Liver (tissue), 9 donors: ENCODE results near the gene RUNX1. TPM values are rescaled to one million over a fixed set of nuclear protein-coding genes. Genes with fewer than 3 reads are reported as not detected.
A peak's percentile ranks its signal among the peaks of the same experiment; 100 is the strongest.

ENCODE experiments used
- DNase-seq: peaks from one replicate; pipeline ENCODE4 v3.0.0-alpha.2; 2017; ENCODE audit warnings: low spot score
- H3K27ac ChIP-seq, 2 donors: one replicate each; pipeline ENCODE4 v1.7.0; 2013; ENCODE audit warnings: inconsistent platforms in 2 of 2, low read length in 2 of 2, control low read depth in 1 of 2, low read depth in 1 of 2, mild to moderate bottlenecking in 1 of 2
- H3K27me3 ChIP-seq, 4 donors: one replicate each; pipeline versions ENCODE4 v1.6.1 to v1.7.0; 2013; ENCODE audit warnings: low read length in 3 of 4, inconsistent platforms in 1 of 4, mild to moderate bottlenecking in 1 of 4, moderate library complexity in 1 of 4; ENCODE audit not compliant: control insufficient read depth in 4 of 4, insufficient read depth in 4 of 4
- H3K36me3 ChIP-seq, 4 donors: one replicate each; pipeline versions ENCODE4 v1.6.1 to v1.7.0; 2013; ENCODE audit warnings: low read length in 3 of 4, mild to moderate bottlenecking in 3 of 4, low read depth in 1 of 4, moderate library complexity in 1 of 4; ENCODE audit not compliant: control insufficient read depth in 4 of 4, insufficient read depth in 3 of 4
- H3K4me1 ChIP-seq, 4 donors: one replicate each; pipeline versions ENCODE4 v1.6.1 to v1.7.0; 2013; ENCODE audit warnings: low read length in 3 of 4, mild to moderate bottlenecking in 3 of 4, moderate library complexity in 1 of 4; ENCODE audit not compliant: control insufficient read depth in 4 of 4, insufficient read depth in 4 of 4
- H3K4me3 ChIP-seq, 3 donors: one replicate each; pipeline versions ENCODE4 v1.6.1 to v1.7.0; 2013; ENCODE audit warnings: low read length in 3 of 3, control low read depth in 1 of 3, low read depth in 1 of 3, mild to moderate bottlenecking in 1 of 3
- H3K9ac ChIP-seq, 2 donors: one replicate each; pipeline ENCODE4 v1.7.0; 2013; ENCODE audit warnings: low read length in 2 of 2, mild to moderate bottlenecking in 2 of 2, moderate library complexity in 2 of 2, control low read depth in 1 of 2, low read depth in 1 of 2
- H3K9me3 ChIP-seq, 4 donors: one replicate each; pipeline versions ENCODE4 v1.6.1 to v1.7.0; 2013; ENCODE audit warnings: low read length in 3 of 4; ENCODE audit not compliant: control insufficient read depth in 4 of 4
- EGR1 ChIP-seq, 2 donors: IDR thresholded peaks; 2 replicates each; pipeline ENCODE4 v1.6.1; 2016 to 2018; ENCODE audit warnings: antibody characterized with exemption in 2 of 2, low read depth in 2 of 2
- FOXA1 ChIP-seq: IDR thresholded peaks from 2 replicates; pipeline ENCODE4 v1.6.1; 2016; ENCODE audit warnings: antibody characterized with exemption
- FOXA2 ChIP-seq: IDR thresholded peaks from 2 replicates; pipeline ENCODE4 v1.6.1; 2016; ENCODE audit warnings: antibody characterized with exemption
- GABPA ChIP-seq, 2 donors: IDR thresholded peaks in 1 of 2; conservative IDR thresholded peaks in 1 of 2; 2 replicates each; pipeline ENCODE4 v1.6.1; 2016; ENCODE audit warnings: antibody characterized with exemption in 2 of 2, mild to moderate bottlenecking in 1 of 2, moderate library complexity in 1 of 2
- HNF4A ChIP-seq, 2 donors: conservative IDR thresholded peaks; 2 replicates each; pipeline ENCODE4 v1.6.1; 2016; ENCODE audit warnings: antibody characterized with exemption in 2 of 2, mild to moderate bottlenecking in 2 of 2
- HNF4G ChIP-seq: IDR thresholded peaks from 2 replicates; pipeline ENCODE4 v1.6.1; 2016; ENCODE audit warnings: antibody characterized with exemption
- JUND ChIP-seq, 2 donors: IDR thresholded peaks; 2 replicates each; pipeline ENCODE4 v1.6.1; 2016; ENCODE audit warnings: antibody characterized with exemption in 2 of 2
- NR2F2 ChIP-seq: IDR thresholded peaks from 2 replicates; pipeline ENCODE4 v1.6.1; 2016; ENCODE audit warnings: antibody characterized with exemption
- RAD21 ChIP-seq, 2 donors: IDR thresholded peaks; 2 replicates each; pipeline ENCODE4 v1.6.1; 2016; ENCODE audit warnings: antibody characterized with exemption in 2 of 2, mild to moderate bottlenecking in 2 of 2
- SP1 ChIP-seq: IDR thresholded peaks from 2 replicates; pipeline ENCODE4 v1.6.1; 2018; ENCODE audit warnings: antibody characterized with exemption, mild to moderate bottlenecking
- TAF1 ChIP-seq: conservative IDR thresholded peaks from 2 replicates; pipeline ENCODE4 v1.6.1; 2016; ENCODE audit warnings: antibody characterized with exemption, mild to moderate bottlenecking
- YY1 ChIP-seq: IDR thresholded peaks from 2 replicates; pipeline ENCODE4 v1.6.1; 2016; ENCODE audit warnings: antibody characterized with exemption, mild to moderate bottlenecking
- WGBS: extraction: QIAGEN DNeasy Blood & Tissue Kit; methylation state at CpG from one replicate; pipeline ENCODE4 v1.1.7; 2013; 5-methylcytosine and 5-hydroxymethylcytosine counted together
- polyA plus RNA-seq, 2 donors: library from polyadenylated mRNA; stranded (reverse) in 1 of 2; unstranded in 1 of 2; fragments of 200-250 nt in 1 of 2; fragments of >200 nt in 1 of 2; fragmentation: Nextera tagmentation in 1 of 2; extraction: Ambion mirVana in 1 of 2; gene quantifications; one replicate each; pipeline versions ENCODE4 v1.2.1 to v1.2.3, GENCODE V29; 2013 to 2015
- total RNA-seq, 2 donors: library from RNA; depleted of rRNA; stranded (reverse); fragments of >200 nt; gene quantifications; one replicate each; pipeline ENCODE4 v1.2.3, GENCODE V29; 2014
- TF ChIP-seq, protein P1 (sequence below): IDR thresholded peaks from 2 replicates; pipeline ENCODE4 v1.6.1; 2016; ENCODE audit warnings: antibody characterized with exemption
- TF ChIP-seq, protein P2 (sequence below): IDR thresholded peaks from 2 replicates; pipeline ENCODE4 v1.6.1; 2016; ENCODE audit warnings: antibody characterized with exemption
- TF ChIP-seq, protein P3 (sequence below): IDR thresholded peaks from 2 replicates; pipeline ENCODE4 v1.6.1; 2016; ENCODE audit warnings: antibody characterized with exemption, mild to moderate bottlenecking
- TF ChIP-seq, protein P4 (sequence below): IDR thresholded peaks from 2 replicates; pipeline ENCODE4 v1.6.1; 2016; ENCODE audit warnings: antibody characterized with exemption
- TF ChIP-seq, protein P5 (sequence below): fragments of 150-350 bp; IDR thresholded peaks from 2 replicates; pipeline ENCODE4 v1.5.1; 2017; ENCODE audit warnings: improper control_type of control experiment, low read depth, low read length; ENCODE audit not compliant: missing input control
- donor health status: healthy.
- donor health status: healthy.
- donor health status: healthy.
- donor health status: healthy.
- donor health status: healthy.

Gene RUNX1
- total and polyA plus RNA-seq, 4 donors: 0.98 to 7.2 (median 3.1) TPM

DNA sequence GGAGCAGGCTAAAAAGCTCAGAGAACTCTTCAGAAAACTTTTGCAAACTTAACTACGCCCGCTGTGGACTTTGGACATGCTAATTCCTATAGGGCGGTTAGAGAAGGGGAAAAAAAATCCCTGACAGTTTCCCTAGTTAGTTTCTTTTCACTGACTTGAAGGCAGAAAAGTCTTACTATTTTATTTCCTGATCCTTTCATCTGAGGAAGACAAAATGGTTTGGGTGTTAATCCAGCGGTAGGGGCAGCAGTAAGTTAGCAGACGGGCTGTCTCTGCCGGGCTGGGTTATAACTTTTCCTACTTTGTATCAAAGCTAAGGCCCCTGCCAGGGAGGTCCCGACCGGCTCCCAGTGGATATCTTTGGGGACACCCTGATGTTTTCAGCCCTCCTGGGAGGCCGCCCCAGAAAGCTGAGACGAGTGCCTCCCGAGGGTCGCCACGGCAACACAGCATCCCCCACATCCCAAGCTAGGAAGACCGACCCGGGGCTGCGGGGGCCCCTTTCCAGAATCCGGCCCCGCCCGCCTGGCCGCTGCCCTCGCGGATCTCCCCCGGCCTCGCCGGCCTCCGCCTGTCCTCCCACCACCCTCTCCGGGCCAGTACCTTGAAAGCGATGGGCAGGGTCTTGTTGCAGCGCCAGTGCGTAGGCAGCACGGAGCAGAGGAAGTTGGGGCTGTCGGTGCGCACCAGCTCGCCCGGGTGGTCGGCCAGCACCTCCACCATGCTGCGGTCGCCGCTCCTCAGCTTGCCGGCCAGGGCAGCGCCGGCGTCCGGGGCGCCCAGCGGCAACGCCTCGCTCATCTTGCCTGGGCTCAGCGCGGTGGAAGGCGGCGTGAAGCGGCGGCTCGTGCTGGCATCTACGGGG is 162.6 kb downstream of the RUNX1 start (continued):
- TF ChIP-seq NR2F2: no peak
- TF ChIP-seq FOXA1: no peak
- peak; percentile 27 for TF ChIP-seq SP1

DNA sequence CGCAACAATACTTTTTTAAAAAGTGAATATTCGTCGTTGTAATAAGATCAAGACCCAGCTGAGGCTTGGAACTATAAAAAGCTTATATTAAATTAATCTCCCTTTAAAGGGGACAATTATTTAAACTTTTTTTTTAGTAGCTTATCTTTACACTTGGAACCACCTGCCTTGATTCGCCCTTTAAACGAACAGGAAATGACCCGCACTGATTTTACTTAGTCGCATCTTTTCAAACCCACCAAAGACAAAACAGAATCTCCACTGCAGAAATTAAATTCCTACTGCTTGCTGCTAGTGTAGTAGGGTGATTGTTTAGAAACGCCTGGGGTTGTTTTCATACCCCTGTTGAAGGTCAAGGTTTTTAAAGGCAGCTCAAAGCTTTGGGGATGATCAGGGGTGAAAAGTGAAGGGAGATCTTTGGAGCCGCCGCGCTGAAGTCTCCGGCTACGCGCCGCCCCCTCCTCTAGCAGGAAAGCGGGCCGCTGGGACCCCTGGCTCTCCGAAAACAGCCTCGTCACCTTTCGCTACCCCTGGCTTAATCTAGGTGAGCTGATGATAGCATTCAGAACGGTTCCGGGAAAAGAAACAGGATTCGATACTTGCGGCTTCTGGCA is 163.4 kb downstream of the RUNX1 start:
- Histone ChIP-seq H3K36me3 (no peaks in the 10 kb centered on the region), H3K9ac (peak overlapping the region; percentile 62 to 84), H3K27me3 (no peaks in the 10 kb centered on the region), H3K27ac (peak overlapping the region; percentile 46 to 76), H3K9me3 (no peaks in the 10 kb centered on the region), H3K4me3 (peak overlapping the region; percentile 82 to 98 (median 83)), H3K4me1 (peaks cover 0 to 18% (median 13%) of the 10 kb centered on the region in 4 donors)
- TF ChIP-seq TAF1: no peak
- TF ChIP-seq FOXA2: no peak
- TF ChIP-seq SP1: no peak
- TF ChIP-seq, protein P1, sequence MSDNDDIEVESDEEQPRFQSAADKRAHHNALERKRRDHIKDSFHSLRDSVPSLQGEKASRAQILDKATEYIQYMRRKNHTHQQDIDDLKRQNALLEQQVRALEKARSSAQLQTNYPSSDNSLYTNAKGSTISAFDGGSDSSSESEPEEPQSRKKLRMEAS: no peak
- TF ChIP-seq, protein P2, sequence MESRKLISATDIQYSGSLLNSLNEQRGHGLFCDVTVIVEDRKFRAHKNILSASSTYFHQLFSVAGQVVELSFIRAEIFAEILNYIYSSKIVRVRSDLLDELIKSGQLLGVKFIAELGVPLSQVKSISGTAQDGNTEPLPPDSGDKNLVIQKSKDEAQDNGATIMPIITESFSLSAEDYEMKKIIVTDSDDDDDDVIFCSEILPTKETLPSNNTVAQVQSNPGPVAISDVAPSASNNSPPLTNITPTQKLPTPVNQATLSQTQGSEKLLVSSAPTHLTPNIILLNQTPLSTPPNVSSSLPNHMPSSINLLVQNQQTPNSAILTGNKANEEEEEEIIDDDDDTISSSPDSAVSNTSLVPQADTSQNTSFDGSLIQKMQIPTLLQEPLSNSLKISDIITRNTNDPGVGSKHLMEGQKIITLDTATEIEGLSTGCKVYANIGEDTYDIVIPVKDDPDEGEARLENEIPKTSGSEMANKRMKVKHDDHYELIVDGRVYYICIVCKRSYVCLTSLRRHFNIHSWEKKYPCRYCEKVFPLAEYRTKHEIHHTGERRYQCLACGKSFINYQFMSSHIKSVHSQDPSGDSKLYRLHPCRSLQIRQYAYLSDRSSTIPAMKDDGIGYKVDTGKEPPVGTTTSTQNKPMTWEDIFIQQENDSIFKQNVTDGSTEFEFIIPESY: no peak
- TF ChIP-seq RAD21 (IDR thresholded peaks at IDR 0.05): no peak
- TF ChIP-seq, protein P3, sequence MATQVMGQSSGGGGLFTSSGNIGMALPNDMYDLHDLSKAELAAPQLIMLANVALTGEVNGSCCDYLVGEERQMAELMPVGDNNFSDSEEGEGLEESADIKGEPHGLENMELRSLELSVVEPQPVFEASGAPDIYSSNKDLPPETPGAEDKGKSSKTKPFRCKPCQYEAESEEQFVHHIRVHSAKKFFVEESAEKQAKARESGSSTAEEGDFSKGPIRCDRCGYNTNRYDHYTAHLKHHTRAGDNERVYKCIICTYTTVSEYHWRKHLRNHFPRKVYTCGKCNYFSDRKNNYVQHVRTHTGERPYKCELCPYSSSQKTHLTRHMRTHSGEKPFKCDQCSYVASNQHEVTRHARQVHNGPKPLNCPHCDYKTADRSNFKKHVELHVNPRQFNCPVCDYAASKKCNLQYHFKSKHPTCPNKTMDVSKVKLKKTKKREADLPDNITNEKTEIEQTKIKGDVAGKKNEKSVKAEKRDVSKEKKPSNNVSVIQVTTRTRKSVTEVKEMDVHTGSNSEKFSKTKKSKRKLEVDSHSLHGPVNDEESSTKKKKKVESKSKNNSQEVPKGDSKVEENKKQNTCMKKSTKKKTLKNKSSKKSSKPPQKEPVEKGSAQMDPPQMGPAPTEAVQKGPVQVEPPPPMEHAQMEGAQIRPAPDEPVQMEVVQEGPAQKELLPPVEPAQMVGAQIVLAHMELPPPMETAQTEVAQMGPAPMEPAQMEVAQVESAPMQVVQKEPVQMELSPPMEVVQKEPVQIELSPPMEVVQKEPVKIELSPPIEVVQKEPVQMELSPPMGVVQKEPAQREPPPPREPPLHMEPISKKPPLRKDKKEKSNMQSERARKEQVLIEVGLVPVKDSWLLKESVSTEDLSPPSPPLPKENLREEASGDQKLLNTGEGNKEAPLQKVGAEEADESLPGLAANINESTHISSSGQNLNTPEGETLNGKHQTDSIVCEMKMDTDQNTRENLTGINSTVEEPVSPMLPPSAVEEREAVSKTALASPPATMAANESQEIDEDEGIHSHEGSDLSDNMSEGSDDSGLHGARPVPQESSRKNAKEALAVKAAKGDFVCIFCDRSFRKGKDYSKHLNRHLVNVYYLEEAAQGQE: no peak
- TF ChIP-seq YY1: no peak
- no peak for TF ChIP-seq HNF4A (conservative IDR thresholded peaks at IDR 0.05)
- no peak for TF ChIP-seq HNF4G
- no peak for TF ChIP-seq JUND (IDR thresholded peaks at IDR 0.05)
- TF ChIP-seq, protein P4, sequence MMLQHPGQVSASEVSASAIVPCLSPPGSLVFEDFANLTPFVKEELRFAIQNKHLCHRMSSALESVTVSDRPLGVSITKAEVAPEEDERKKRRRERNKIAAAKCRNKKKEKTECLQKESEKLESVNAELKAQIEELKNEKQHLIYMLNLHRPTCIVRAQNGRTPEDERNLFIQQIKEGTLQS: no peak
- TF ChIP-seq, protein P5, sequence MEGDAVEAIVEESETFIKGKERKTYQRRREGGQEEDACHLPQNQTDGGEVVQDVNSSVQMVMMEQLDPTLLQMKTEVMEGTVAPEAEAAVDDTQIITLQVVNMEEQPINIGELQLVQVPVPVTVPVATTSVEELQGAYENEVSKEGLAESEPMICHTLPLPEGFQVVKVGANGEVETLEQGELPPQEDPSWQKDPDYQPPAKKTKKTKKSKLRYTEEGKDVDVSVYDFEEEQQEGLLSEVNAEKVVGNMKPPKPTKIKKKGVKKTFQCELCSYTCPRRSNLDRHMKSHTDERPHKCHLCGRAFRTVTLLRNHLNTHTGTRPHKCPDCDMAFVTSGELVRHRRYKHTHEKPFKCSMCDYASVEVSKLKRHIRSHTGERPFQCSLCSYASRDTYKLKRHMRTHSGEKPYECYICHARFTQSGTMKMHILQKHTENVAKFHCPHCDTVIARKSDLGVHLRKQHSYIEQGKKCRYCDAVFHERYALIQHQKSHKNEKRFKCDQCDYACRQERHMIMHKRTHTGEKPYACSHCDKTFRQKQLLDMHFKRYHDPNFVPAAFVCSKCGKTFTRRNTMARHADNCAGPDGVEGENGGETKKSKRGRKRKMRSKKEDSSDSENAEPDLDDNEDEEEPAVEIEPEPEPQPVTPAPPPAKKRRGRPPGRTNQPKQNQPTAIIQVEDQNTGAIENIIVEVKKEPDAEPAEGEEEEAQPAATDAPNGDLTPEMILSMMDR: no peak
- no peak for TF ChIP-seq GABPA (IDR thresholded peaks at IDR 0.05 in 1 of 2, conservative IDR thresholded peaks at IDR 0.05 in 1 of 2)
- no peak for TF ChIP-seq EGR1 (IDR thresholded peaks at IDR 0.05; ENCODE audit: low read depth in 2 of 2)
- no peak for DNase-seq
- 25% methylated on average over 24 of the region's 24 CpGs for WGBS
